Measurements from ENCODE around the gene SYNM. TPM values are rescaled to one million over a fixed set of nuclear protein-coding genes. Genes with fewer than 3 reads are reported as not detected.
"Not testable (repeated sequence)": the region's sequence is repeated elsewhere in the genome, so short reads cannot be mapped to it uniquely, and the experiment has no call there.

SYNM gene
- total and polyA plus RNA-seq, 2 of the 8 experiments (the other 6 are each of a cell fraction or from before 2014, with no cell fraction given), result 0.89 to 2.0 TPM

GRCh38 chr15:99110581-99111320 is 5.9 kb downstream of the SYNM start (continued):
- no peak for TF ChIP-seq TAF7 (optimal IDR thresholded peaks at IDR 0.05; ENCODE audit: borderline replicate concordance, low read depth, low read length)

- H3K27ac ChIP-seq (ENCODE audit: low read depth, low read length); H3K4me1 ChIP-seq (replicated peaks in 1 of 4; ENCODE audit: control insufficient read depth in 3 of 4, insufficient read depth in 4 of 4, low read length in 3 of 4); H3K18ac ChIP-seq (ENCODE audit: extremely low read depth, low read length); H4K91ac ChIP-seq (replicated peaks; ENCODE audit: insufficient read length, low read length); H3K4me2 ChIP-seq (ENCODE audit: insufficient read depth in 1 of 2, low read depth in 2 of 2, low read length in 2 of 2); H3K14ac ChIP-seq (ENCODE audit: insufficient read length); H3K79me1 ChIP-seq (ENCODE audit: low read depth, low read length); H3K4ac ChIP-seq (replicated peaks; ENCODE audit: insufficient read length, low read depth, low read length); H2BK15ac ChIP-seq (ENCODE audit: low read length); H2AK5ac ChIP-seq (ENCODE audit: low read depth, low read length); H3K9ac ChIP-seq (replicated peaks in 1 of 4; ENCODE audit: extremely low read depth in 1 of 4, low read depth in 3 of 4, low read length in 3 of 4); FAIRE-seq; H3K56ac ChIP-seq (replicated peaks; ENCODE audit: insufficient read length, low read depth, low read length); H4K5ac ChIP-seq (ENCODE audit: insufficient read length, low read depth, low read length); H3K4me3 ChIP-seq (ENCODE audit: extremely low read depth in 1 of 4, insufficient read depth in 2 of 4, low read depth in 3 of 4, low read length in 4 of 4); H3K23me2 ChIP-seq (ENCODE audit: low read depth, low read length); H4K8ac ChIP-seq (ENCODE audit: extremely low read depth, insufficient read depth, low read length); H2BK12ac ChIP-seq (ENCODE audit: low read depth, low read length); H2BK5ac ChIP-seq (ENCODE audit: low read depth, low read length); H3K9me3 ChIP-seq (ENCODE audit: insufficient read depth in 2 of 2, low read depth in 1 of 2, low read length in 1 of 2); H3K79me2 ChIP-seq (ENCODE audit: control insufficient read depth in 1 of 2, insufficient read depth in 2 of 2, low read length in 2 of 2); POLR2A ChIA-PET (ENCODE audit: partially characterized antibody); H2BK20ac ChIP-seq (ENCODE audit: low read length); H3K23ac ChIP-seq (ENCODE audit: insufficient read length); H2AFZ ChIP-seq (ENCODE audit: low read length); H4K20me1 ChIP-seq (replicated peaks in 1 of 2; ENCODE audit: control insufficient read depth in 1 of 2, insufficient read depth in 2 of 2, low read length in 2 of 2); H3K36me3 ChIP-seq (ENCODE audit: control insufficient read depth in 2 of 4, insufficient read depth in 4 of 4, low read length in 3 of 4); DNase-seq (ENCODE audit: low read depth in 1 of 2, low spot score in 2 of 2); H2BK120ac ChIP-seq (replicated peaks; ENCODE audit: low read depth, low read length): not testable (repeated sequence)
- CTCF ChIA-PET (ENCODE audit: partially characterized antibody), result interaction anchor here (0.5 to 2.2 kb wide), 5 partner anchors 9 to 205 kb away, joined by 3 to 9 read pairs (median 5); no protein-coding TSS in a partner anchor
- H3K27me3 ChIP-seq (replicated peaks in 1 of 4; ENCODE audit: control insufficient read depth in 3 of 4, extremely low read depth in 1 of 4, insufficient read depth in 3 of 4, low read length in 3 of 4), result peaks cover 6 to 11% (median 10%) of the 10 kb centered on the region in 4 experiments
- WGBS, 2 experiments (ENCODE audit: extremely low coverage in 1 of 2, insufficient coverage in 1 of 2, insufficient read length in 1 of 2, insufficient replicate concordance in 2 of 2, low coverage in 1 of 2, low lambda C conversion rate in 2 of 2, missing lambda C conversion rate in 1 of 2), result 86% methylated on average over 8 of the region's 8 CpGs; no CpG with 5 or more reads in 1 of the 2 experiments
Measured at GRCh38 chr15:99111641-99112040, 6.8 kb downstream of the SYNM start.
